Measurements from ENCODE around the gene C9.

DNA sequence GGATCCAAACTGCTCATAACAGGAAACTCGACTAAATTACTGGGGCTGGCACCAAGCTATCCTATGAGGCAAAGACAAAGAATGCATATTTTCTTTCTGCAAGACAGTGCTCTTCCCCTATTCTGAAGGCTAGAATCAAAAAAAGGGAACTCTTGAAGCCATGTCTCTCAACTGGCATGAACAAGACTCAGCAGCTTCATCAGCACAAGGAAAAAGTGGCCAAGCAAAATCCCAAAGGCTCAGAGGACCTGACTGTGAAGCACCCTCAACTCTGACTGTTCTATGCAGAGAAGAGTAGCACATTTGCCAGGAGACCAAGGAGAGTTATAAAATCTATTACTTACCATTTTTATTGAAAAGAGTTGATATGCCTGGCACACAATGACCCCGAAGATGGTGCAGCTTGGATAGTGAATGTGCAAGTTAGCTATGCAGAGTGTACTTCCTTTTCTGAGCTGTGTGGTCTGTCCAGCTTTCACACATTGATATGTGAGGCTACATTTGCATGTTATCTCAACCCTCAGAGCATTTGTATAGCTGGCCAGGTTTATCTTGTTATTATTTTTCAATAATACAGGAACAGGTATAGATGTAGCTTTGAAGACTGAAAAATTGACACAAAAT is 94.0 kb downstream of the C9 start:
- TF ChIP-seq, protein P1, sequence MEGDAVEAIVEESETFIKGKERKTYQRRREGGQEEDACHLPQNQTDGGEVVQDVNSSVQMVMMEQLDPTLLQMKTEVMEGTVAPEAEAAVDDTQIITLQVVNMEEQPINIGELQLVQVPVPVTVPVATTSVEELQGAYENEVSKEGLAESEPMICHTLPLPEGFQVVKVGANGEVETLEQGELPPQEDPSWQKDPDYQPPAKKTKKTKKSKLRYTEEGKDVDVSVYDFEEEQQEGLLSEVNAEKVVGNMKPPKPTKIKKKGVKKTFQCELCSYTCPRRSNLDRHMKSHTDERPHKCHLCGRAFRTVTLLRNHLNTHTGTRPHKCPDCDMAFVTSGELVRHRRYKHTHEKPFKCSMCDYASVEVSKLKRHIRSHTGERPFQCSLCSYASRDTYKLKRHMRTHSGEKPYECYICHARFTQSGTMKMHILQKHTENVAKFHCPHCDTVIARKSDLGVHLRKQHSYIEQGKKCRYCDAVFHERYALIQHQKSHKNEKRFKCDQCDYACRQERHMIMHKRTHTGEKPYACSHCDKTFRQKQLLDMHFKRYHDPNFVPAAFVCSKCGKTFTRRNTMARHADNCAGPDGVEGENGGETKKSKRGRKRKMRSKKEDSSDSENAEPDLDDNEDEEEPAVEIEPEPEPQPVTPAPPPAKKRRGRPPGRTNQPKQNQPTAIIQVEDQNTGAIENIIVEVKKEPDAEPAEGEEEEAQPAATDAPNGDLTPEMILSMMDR (IDR thresholded peaks at IDR 0.05; ENCODE audit: borderline replicate concordance, extremely low read depth, low read length, poor library complexity, severe bottlenecking) = no peak
- no peak for TF ChIP-seq EZH2 (IDR thresholded peaks at IDR 0.05; ENCODE audit: borderline replicate concordance, low read depth, low read length, severe bottlenecking)
